ENCODE data around the gene DESI2. TPM values are rescaled to one million over a fixed set of nuclear protein-coding genes. Genes with fewer than 3 reads are reported as not detected.

The DESI2 gene
- total RNA-seq, 2 experiments from 2014 or later = 40.6 to 57.5 TPM

DNA sequence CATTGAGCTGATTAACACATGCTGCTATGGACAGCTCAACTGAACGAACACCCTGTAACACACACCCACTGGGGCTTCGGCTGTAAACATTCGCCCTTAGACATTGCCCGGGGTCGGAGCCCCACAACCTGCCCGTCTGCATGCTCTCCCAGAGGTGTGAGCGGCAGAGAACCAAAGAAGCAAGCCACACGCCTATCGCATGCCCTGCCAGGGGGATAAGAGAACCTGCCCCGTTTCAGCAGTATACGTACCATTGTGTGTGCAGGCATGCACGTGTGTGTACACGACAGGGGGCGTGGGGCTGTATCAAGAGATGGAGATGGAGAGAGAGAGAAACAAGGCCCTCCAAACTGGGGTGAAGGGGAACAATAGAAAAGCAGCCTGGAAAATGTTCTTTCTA is 9.9 kb upstream of the DESI2 start:
- Histone ChIP-seq H3K27ac (ENCODE audit: low read depth, low read length, poor library complexity, severe bottlenecking) (no peak overlapping the region), H3K4me1 (ENCODE audit: insufficient read depth, low read length, poor library complexity, severe bottlenecking) (no peaks in the 10 kb centered on the region), H4K20me1 (ENCODE audit: insufficient read depth, low read length) (no peaks in the 10 kb centered on the region), H3K9me2 (ENCODE audit: insufficient read depth, low read length) (no peaks in the 10 kb centered on the region), H2AFZ (ENCODE audit: low read length) (no peak overlapping the region), H3K9me3 (ENCODE audit: low read length) (no peaks in the 10 kb centered on the region), H3K4me3 (ENCODE audit: low read depth, low read length, poor library complexity, severe bottlenecking) (no peak overlapping the region), H3K4me2 (ENCODE audit: low read length) (no peak overlapping the region), H3K79me2 (ENCODE audit: insufficient read depth, low read depth, low read length) (no peaks in the 10 kb centered on the region), H3K36me3 (ENCODE audit: insufficient read depth, low read length) (no peaks in the 10 kb centered on the region)
- POLR2A ChIA-PET = no interaction called here
- TF ChIP-seq CTCF (conservative IDR thresholded peaks at IDR 0.05; ENCODE audit: low read length) (no peak), EZH2phosphoT487 (IDR thresholded peaks at IDR 0.05; ENCODE audit: borderline replicate concordance, low read depth, low read length) (no peak)
- BruUV-seq (replicated peaks) = no TSS peak
- intact Hi-C loops (cut with micrococcal nuclease; ENCODE audit: unreplicated experiment) = no loop called here
- no peak for DNase-seq (ENCODE audit: low spot score)
- CTCF ChIA-PET (ENCODE audit: unreplicated experiment) = interaction anchor here (1.2 kb wide), 1 partner anchor 9 kb away, joined by 3 read pairs; no protein-coding TSS in a partner anchor

DNA sequence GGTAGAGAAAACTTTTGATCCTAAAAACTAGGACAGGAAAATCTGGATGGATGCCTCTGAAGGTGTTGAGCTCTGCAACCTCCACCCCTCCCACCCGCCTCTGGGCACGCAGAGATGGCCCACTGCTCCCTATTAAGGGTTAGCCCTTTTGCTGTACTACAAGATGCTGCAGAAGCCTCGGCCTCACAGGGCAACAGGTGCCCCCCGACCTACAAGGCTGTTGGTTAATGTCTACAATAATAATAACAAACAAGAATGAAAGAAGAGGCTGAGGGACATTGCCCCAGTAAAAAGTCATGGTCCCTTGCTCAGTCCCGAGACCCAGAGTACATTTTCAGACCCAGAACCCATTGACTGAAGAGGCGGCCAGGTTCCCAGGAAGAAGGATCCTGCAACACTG is 7.5 kb upstream of the DESI2 start:
- no TSS peak for BruUV-seq (replicated peaks)
- Histone ChIP-seq H3K4me2 (ENCODE audit: low read length) (no peak overlapping the region), H3K4me3 (ENCODE audit: low read depth, low read length, poor library complexity, severe bottlenecking) (no peak overlapping the region), H3K4me1 (ENCODE audit: insufficient read depth, low read length, poor library complexity, severe bottlenecking) (no peaks in the 10 kb centered on the region), H3K27ac (ENCODE audit: low read depth, low read length, poor library complexity, severe bottlenecking) (no peak overlapping the region), H2AFZ (ENCODE audit: low read length) (no peak overlapping the region), H3K36me3 (ENCODE audit: insufficient read depth, low read length) (no peaks in the 10 kb centered on the region), H4K20me1 (ENCODE audit: insufficient read depth, low read length) (no peaks in the 10 kb centered on the region), H3K9me3 (ENCODE audit: low read length) (no peaks in the 10 kb centered on the region), H3K79me2 (ENCODE audit: insufficient read depth, low read depth, low read length) (no peaks in the 10 kb centered on the region), H3K9me2 (ENCODE audit: insufficient read depth, low read length) (no peaks in the 10 kb centered on the region)
- TF ChIP-seq EZH2phosphoT487 (IDR thresholded peaks at IDR 0.05; ENCODE audit: borderline replicate concordance, low read depth, low read length) = no peak
- TF ChIP-seq CTCF (conservative IDR thresholded peaks at IDR 0.05; ENCODE audit: low read length) = no peak
- POLR2A ChIA-PET = interaction anchor here (0.6 to 1.5 kb wide), 3 partner anchors 10 to 362 kb away, joined by 3 to 6 read pairs (median 3); no protein-coding TSS in a partner anchor
- intact Hi-C loops (cut with micrococcal nuclease; ENCODE audit: unreplicated experiment) = no loop called here
- DNase-seq (ENCODE audit: low spot score) = no peak
- CTCF ChIA-PET (ENCODE audit: unreplicated experiment) = no interaction called here

GRCh38 chr1:244645890-244646289 is 7.0 kb upstream of the DESI2 start:
- Histone ChIP-seq H3K36me3 (ENCODE audit: insufficient read depth, low read length) (no peaks in the 10 kb centered on the region), H3K4me2 (ENCODE audit: low read length) (no peak overlapping the region), H2AFZ (ENCODE audit: low read length) (no peak overlapping the region), H3K4me3 (ENCODE audit: low read depth, low read length, poor library complexity, severe bottlenecking) (no peak overlapping the region), H3K9me3 (ENCODE audit: low read length) (no peaks in the 10 kb centered on the region), H3K79me2 (ENCODE audit: insufficient read depth, low read depth, low read length) (no peaks in the 10 kb centered on the region), H4K20me1 (ENCODE audit: insufficient read depth, low read length) (no peaks in the 10 kb centered on the region), H3K9me2 (ENCODE audit: insufficient read depth, low read length) (no peaks in the 10 kb centered on the region), H3K27ac (ENCODE audit: low read depth, low read length, poor library complexity, severe bottlenecking) (no peak overlapping the region), H3K4me1 (ENCODE audit: insufficient read depth, low read length, poor library complexity, severe bottlenecking) (no peaks in the 10 kb centered on the region)
- ChIA-PET POLR2A (interaction anchor here (0.6 kb wide), 1 partner anchor 48 kb away, joined by 3 read pairs; no protein-coding TSS in a partner anchor), CTCF (ENCODE audit: unreplicated experiment) (no interaction called here)
- intact Hi-C loops (cut with micrococcal nuclease; ENCODE audit: unreplicated experiment) = no loop called here
- BruUV-seq (replicated peaks) = no TSS peak
- TF ChIP-seq CTCF (conservative IDR thresholded peaks at IDR 0.05; ENCODE audit: low read length) = no peak
- no peak for DNase-seq (ENCODE audit: low spot score)
